ENCODE results near the gene ABHD17A.
"Not testable (repeated sequence)": the region's sequence is repeated elsewhere in the genome, so short reads cannot be mapped to it uniquely, and the experiment has no call there.

Gene ABHD17A

DNA sequence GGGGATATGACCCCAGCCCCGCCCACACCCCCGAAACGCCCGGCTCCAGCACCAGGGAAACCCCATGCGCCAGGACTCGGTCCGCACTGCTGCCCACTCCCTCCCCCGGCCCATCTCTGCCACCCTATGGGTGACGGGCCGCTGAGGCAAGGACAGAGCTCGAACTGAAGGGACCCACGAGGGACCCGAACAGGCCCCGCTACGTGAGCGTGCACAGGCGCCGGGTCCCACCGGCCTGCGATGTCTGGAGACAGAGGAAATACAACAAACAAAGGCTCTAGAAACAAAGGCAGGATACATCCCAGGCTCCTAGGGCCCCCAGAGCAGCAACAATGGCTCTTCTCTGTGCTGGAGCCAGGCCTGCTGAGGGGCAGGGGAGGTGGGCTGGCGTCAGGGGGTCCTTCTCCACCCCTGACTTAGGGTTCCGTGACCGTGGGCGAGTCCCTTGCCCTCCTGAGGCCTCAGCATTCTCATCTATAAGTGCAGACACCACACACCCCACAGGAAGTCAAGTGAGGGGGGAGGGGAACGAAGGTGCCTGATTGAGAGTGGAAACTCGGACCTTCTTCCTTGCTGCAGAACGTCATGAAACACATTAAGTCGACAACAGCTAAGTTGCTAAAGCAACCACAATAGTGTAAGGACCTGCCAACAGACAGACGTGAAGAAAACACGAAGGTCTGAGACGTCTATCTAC, 3.1 kb downstream of the ABHD17A start:
- Histone ChIP-seq H3K4me2 (ENCODE audit: low read length) (no peak overlapping the region), H3K23ac (ENCODE audit: low read length) (no peak overlapping the region)

DNA sequence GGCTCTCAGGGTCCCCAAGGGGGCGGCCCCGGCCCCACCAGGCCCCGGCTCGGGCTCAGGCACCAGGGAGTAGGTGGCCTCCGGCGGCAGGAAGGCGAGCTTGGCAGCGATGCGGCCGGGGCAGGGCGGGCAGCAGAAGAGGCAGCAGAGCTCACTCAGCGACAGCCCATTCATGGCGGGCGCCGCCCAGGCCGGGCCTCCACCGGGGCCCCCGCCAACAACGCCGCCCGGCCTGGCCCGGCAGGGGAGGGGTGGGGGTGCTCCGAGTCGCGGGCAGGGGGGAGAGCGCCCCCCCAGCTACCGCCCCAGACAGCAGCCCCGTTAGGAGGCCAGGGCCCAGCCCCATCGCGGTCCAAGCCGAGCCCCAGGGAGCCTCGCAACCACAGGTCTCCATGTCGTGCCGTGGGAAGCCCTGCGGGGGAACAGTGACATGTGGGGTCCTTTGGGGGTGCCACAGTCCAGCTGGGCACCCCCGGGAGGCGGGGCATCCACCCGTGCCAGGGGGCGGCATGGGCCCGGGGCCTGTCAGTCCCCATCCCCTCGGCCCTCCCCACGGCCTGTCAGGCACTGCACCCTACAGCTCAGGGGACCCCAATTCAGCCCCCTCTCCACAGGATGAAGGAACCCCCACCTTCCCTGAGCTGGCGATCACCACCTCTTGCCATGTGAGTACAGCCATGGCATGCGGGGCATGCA, 3.8 kb downstream of the ABHD17A start:
- H3K4me1 ChIP-seq (ENCODE audit: control insufficient read depth in 1 of 2, insufficient read depth in 2 of 2, low read length in 2 of 2) = peaks cover 24 to 29% of the 10 kb centered on the region in 2 experiments
- DNase-seq; H3K27me3 ChIP-seq (ENCODE audit: insufficient read depth, low read length); H3K9ac ChIP-seq (ENCODE audit: low read length); H2BK5ac ChIP-seq (ENCODE audit: low read depth, low read length, poor library complexity); H3K23ac ChIP-seq (ENCODE audit: low read length); H3K9me3 ChIP-seq (ENCODE audit: insufficient read depth, low read depth, low read length); H2BK120ac ChIP-seq (ENCODE audit: insufficient read depth, low read length, poor library complexity); H4K8ac ChIP-seq (ENCODE audit: low read depth, low read length); H4K12ac ChIP-seq (ENCODE audit: low read depth, low read length); H3K4me2 ChIP-seq (ENCODE audit: low read length); H2BK12ac ChIP-seq (ENCODE audit: low read length); H3K79me1 ChIP-seq (ENCODE audit: low read length); H3K27ac ChIP-seq (ENCODE audit: low read depth, low read length); H2AK5ac ChIP-seq (ENCODE audit: low read length); H3K4me3 ChIP-seq (ENCODE audit: low read depth, low read length); H2AFZ ChIP-seq (ENCODE audit: insufficient read depth, low read length, poor library complexity); H3K14ac ChIP-seq (ENCODE audit: low read length): not testable (repeated sequence)
- peak overlapping the region; percentile 49 for H3K4ac ChIP-seq (ENCODE audit: low read depth, low read length)
- peak overlapping the region; percentile 56 for H3K18ac ChIP-seq (ENCODE audit: low read length)
- H4K91ac ChIP-seq (ENCODE audit: low read depth, low read length) = peak overlapping the region; percentile 20
- WGBS (ENCODE audit: extremely low coverage, insufficient coverage, insufficient read length) = no CpG with 5 or more reads among the region's 44 CpGs
- H3K79me2 ChIP-seq (ENCODE audit: control insufficient read depth, insufficient read depth, low read length, poor library complexity) = peaks cover 31% of the 10 kb centered on the region
- H3K36me3 ChIP-seq (ENCODE audit: control insufficient read depth in 1 of 2, insufficient read depth in 2 of 2, low read length in 2 of 2) = peaks cover 17 to 19% of the 10 kb centered on the region in 2 experiments

More for the DNA sequence above, 3.1 kb downstream of the ABHD17A start:
- no peak overlapping the region for H4K8ac ChIP-seq (ENCODE audit: low read depth, low read length)
- H3K27ac ChIP-seq (ENCODE audit: low read depth, low read length) = no peak overlapping the region
- no peak overlapping the region for H3K4me3 ChIP-seq (ENCODE audit: low read depth, low read length)
- H4K12ac ChIP-seq (ENCODE audit: low read depth, low read length) = no peak overlapping the region
- H3K14ac ChIP-seq (ENCODE audit: low read length) = no peak overlapping the region
- no peaks in the 10 kb centered on the region for H3K27me3 ChIP-seq (ENCODE audit: insufficient read depth, low read length)
- H3K4ac ChIP-seq (ENCODE audit: low read depth, low read length) = peak overlapping the region; percentile 49
- peak overlapping the region; percentile 20 for H4K91ac ChIP-seq (ENCODE audit: low read depth, low read length)
- no peak overlapping the region for H2BK5ac ChIP-seq (ENCODE audit: low read depth, low read length, poor library complexity)
- no peak overlapping the region for H2AFZ ChIP-seq (ENCODE audit: insufficient read depth, low read length, poor library complexity)
- H2BK120ac ChIP-seq (ENCODE audit: insufficient read depth, low read length, poor library complexity) = no peak overlapping the region
- H3K9me3 ChIP-seq (ENCODE audit: insufficient read depth, low read depth, low read length) = peaks cover 4% of the 10 kb centered on the region
- H3K79me2 ChIP-seq (ENCODE audit: control insufficient read depth, insufficient read depth, low read length, poor library complexity) = peaks cover 31% of the 10 kb centered on the region
- H2BK12ac ChIP-seq (ENCODE audit: low read length) = no peak overlapping the region
- H3K36me3 ChIP-seq (ENCODE audit: control insufficient read depth in 1 of 2, insufficient read depth in 2 of 2, low read length in 2 of 2) = peaks cover 17 to 19% of the 10 kb centered on the region in 2 experiments
- no peak overlapping the region for H2AK5ac ChIP-seq (ENCODE audit: low read length)
- peak overlapping the region; percentile 56 for H3K18ac ChIP-seq (ENCODE audit: low read length)
- peaks cover 26 to 32% of the 10 kb centered on the region in 2 experiments for H3K4me1 ChIP-seq (ENCODE audit: control insufficient read depth in 1 of 2, insufficient read depth in 2 of 2, low read length in 2 of 2)
- peaks cover 9% of the 10 kb centered on the region for H3K79me1 ChIP-seq (ENCODE audit: low read length)
- DNase-seq = no peak
- no CpG with 5 or more reads among the region's 31 CpGs for WGBS (ENCODE audit: extremely low coverage, insufficient coverage, insufficient read length)
- no peak overlapping the region for H3K9ac ChIP-seq (ENCODE audit: low read length)

DNA sequence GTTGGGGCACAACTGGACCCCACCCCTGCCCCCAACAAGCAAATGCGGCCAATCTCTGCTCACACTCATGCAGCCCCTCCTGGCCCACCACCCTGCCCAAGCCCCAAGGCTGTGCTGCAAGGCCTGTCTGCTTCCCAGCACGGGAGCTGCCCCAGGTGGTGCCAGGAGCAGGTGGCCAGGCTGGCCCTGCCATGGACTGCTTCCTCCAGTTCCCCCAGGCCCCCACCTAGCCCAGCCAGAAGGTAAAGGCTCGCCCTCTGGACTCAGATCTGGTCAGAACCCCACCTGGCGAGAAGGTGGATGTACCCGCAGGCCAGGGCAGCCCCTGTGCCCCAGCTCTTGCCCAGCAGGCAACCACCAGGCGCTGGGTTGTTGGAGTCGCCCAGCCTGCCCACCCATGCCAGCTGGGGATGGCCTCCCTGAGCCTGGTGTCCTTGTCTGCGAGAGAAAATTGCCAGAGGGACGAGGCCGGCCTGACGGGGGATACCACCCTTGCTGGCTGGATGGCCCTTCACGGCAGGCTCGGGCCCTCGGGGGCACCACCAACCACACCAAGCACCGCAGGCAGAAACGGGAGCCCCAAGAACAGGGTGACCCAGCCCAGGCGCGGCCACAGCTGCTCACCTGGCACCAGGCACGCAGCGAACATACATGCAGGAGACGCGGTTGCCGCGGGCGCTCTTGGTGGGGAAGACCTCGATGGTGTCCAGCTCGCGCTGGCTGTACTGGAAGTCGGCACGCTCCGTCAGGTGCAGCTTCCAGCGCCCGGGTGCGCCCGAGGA, 4.5 kb downstream of the ABHD17A start:
- no peak overlapping the region for H3K9ac ChIP-seq (ENCODE audit: low read length)
- no peak overlapping the region for H3K18ac ChIP-seq (ENCODE audit: low read length)
- WGBS (ENCODE audit: extremely low coverage, insufficient coverage, insufficient read length) = no CpG with 5 or more reads among the region's 35 CpGs

DNA sequence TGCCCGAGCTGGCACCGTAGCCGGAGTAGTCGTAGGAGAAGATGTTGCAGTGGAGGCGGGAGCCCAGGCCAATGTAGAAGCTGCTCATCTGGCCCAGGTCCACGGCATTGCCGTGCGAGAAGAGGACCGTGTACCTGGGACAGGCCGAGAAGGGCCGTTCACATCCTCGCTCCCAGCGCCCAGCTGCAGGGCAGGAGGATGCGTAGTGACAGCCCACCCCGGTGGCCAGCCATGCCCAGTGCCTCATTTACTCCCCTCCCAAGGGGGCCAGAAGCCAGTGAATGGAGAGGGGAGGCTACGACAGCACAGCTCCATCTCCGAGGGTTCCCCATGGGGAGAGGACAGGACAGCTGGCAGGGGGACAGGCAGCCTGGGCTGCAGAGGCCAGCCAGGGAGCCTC, 5.3 kb downstream of the ABHD17A start:
- not testable (repeated sequence) for H2BK12ac ChIP-seq (ENCODE audit: low read length); H3K14ac ChIP-seq (ENCODE audit: low read length); H3K23ac ChIP-seq (ENCODE audit: low read length); H4K91ac ChIP-seq (ENCODE audit: low read depth, low read length); H2AK5ac ChIP-seq (ENCODE audit: low read length); H3K27ac ChIP-seq (ENCODE audit: low read depth, low read length); H4K12ac ChIP-seq (ENCODE audit: low read depth, low read length); H3K9ac ChIP-seq (ENCODE audit: low read length); H3K4me3 ChIP-seq (ENCODE audit: low read depth, low read length); DNase-seq; H3K18ac ChIP-seq (ENCODE audit: low read length); H3K4me2 ChIP-seq (ENCODE audit: low read length); H3K27me3 ChIP-seq (ENCODE audit: insufficient read depth, low read length); H3K9me3 ChIP-seq (ENCODE audit: insufficient read depth, low read depth, low read length); H2BK5ac ChIP-seq (ENCODE audit: low read depth, low read length, poor library complexity); H3K4ac ChIP-seq (ENCODE audit: low read depth, low read length); H2AFZ ChIP-seq (ENCODE audit: insufficient read depth, low read length, poor library complexity); H2BK120ac ChIP-seq (ENCODE audit: insufficient read depth, low read length, poor library complexity); H4K8ac ChIP-seq (ENCODE audit: low read depth, low read length)
- peaks cover 15% of the 10 kb centered on the region for H3K79me1 ChIP-seq (ENCODE audit: low read length)
- peaks cover 39% of the 10 kb centered on the region for H3K79me2 ChIP-seq (ENCODE audit: control insufficient read depth, insufficient read depth, low read length, poor library complexity)
- peaks cover 28 to 32% of the 10 kb centered on the region in 2 experiments for H3K4me1 ChIP-seq (ENCODE audit: control insufficient read depth in 1 of 2, insufficient read depth in 2 of 2, low read length in 2 of 2)
- WGBS (ENCODE audit: extremely low coverage, insufficient coverage, insufficient read length) = no CpG with 5 or more reads among the region's 17 CpGs
- H3K36me3 ChIP-seq (ENCODE audit: control insufficient read depth in 1 of 2, insufficient read depth in 2 of 2, low read length in 2 of 2) = peaks cover 17 to 19% of the 10 kb centered on the region in 2 experiments

More for the DNA sequence above, 4.5 kb downstream of the ABHD17A start:
- Histone ChIP-seq H3K79me1 (ENCODE audit: low read length) (peaks cover 14% of the 10 kb centered on the region), H3K4me2 (ENCODE audit: low read length) (no peak overlapping the region), H3K27me3 (ENCODE audit: insufficient read depth, low read length) (no peaks in the 10 kb centered on the region), H2BK12ac (ENCODE audit: low read length) (no peak overlapping the region), H2AFZ (ENCODE audit: insufficient read depth, low read length, poor library complexity) (no peak overlapping the region), H2BK120ac (ENCODE audit: insufficient read depth, low read length, poor library complexity) (no peak overlapping the region), H4K12ac (ENCODE audit: low read depth, low read length) (no peak overlapping the region), H3K14ac (ENCODE audit: low read length) (no peak overlapping the region), H3K27ac (ENCODE audit: low read depth, low read length) (no peak overlapping the region), H4K8ac (ENCODE audit: low read depth, low read length) (no peak overlapping the region), H3K4me1 (ENCODE audit: control insufficient read depth in 1 of 2, insufficient read depth in 2 of 2, low read length in 2 of 2) (peaks cover 28 to 32% of the 10 kb centered on the region in 2 experiments), H3K36me3 (ENCODE audit: control insufficient read depth in 1 of 2, insufficient read depth in 2 of 2, low read length in 2 of 2) (peaks cover 17 to 19% of the 10 kb centered on the region in 2 experiments), H4K91ac (ENCODE audit: low read depth, low read length) (no peak overlapping the region), H3K4me3 (ENCODE audit: low read depth, low read length) (no peak overlapping the region), H3K79me2 (ENCODE audit: control insufficient read depth, insufficient read depth, low read length, poor library complexity) (peaks cover 36% of the 10 kb centered on the region), H3K4ac (ENCODE audit: low read depth, low read length) (no peak overlapping the region), H2BK5ac (ENCODE audit: low read depth, low read length, poor library complexity) (no peak overlapping the region), H2AK5ac (ENCODE audit: low read length) (no peak overlapping the region), H3K23ac (ENCODE audit: low read length) (no peak overlapping the region), H3K9me3 (ENCODE audit: insufficient read depth, low read depth, low read length) (peaks cover 4% of the 10 kb centered on the region)
- DNase-seq = no peak
